Gastrocnemius medialis (tissue), 4 donors: ENCODE data around the gene RNASEH1. TPM values are rescaled to one million over a fixed set of nuclear protein-coding genes. Genes with fewer than 3 reads are reported as not detected.

ENCODE experiments used
- ATAC-seq, 2 donors: fragments of 150-250 bp; one replicate each; pipeline ENCODE4 v1.9.1; 2016
- DNase-seq, 2 donors: peaks; one replicate each; pipeline ENCODE4 v3.0.0-alpha.2; 2019
- H3K27ac ChIP-seq, 4 donors: fragments of 200-600 bp; sonication (generic); 1 replicate in 1 of 4; 2 replicates in 3 of 4; pipeline ENCODE4 v1.5.1; 2016 to 2018; ENCODE audit warnings: mild to moderate bottlenecking in 2 of 4, moderate library complexity in 1 of 4
- H3K27me3 ChIP-seq, 3 donors: fragments of 200-600 bp; sonication (generic) in 2 of 3; 1 replicate in 1 of 3; 2 replicates in 2 of 3; pipeline versions ENCODE4 v1.5.1 to v1.6.0; 2016 to 2019; ENCODE audit warnings: mild to moderate bottlenecking in 1 of 3, moderate library complexity in 1 of 3
- H3K36me3 ChIP-seq, 2 donors: fragments of 200-600 bp; sonication (generic) in 1 of 2; one replicate each; pipeline ENCODE4 v1.5.1; 2017 to 2018
- H3K4me1 ChIP-seq, 2 donors: fragments of 200-600 bp; sonication (generic) in 1 of 2; one replicate each; pipeline ENCODE4 v1.5.1; 2016 to 2017; ENCODE audit warnings: mild to moderate bottlenecking in 2 of 2
- H3K4me3 ChIP-seq, 4 donors: fragments of 200-600 bp; sonication (generic) in 3 of 4; 1 replicate in 1 of 4; 2 replicates in 3 of 4; pipeline ENCODE4 v1.5.1; 2016 to 2019; ENCODE audit warnings: mild to moderate bottlenecking in 2 of 4
- H3K9me3 ChIP-seq, 3 donors: fragments of 200-600 bp; sonication (generic) in 2 of 3; 1 replicate in 1 of 3; 2 replicates in 2 of 3; pipeline ENCODE4 v1.5.1; 2016 to 2019
- CTCF ChIP-seq, 5 experiments: fragments of 450-650 bp in 3 of 5; fragments of 200-600 bp in 2 of 5; sonication (generic) in 2 of 5; IDR thresholded peaks in 4 of 5; conservative IDR thresholded peaks in 1 of 5; 1 replicate in 4 of 5; 2 replicates in 1 of 5; pipeline ENCODE4 v1.5.1; 2016 to 2019; ENCODE audit warnings: antibody characterized with exemption in 5 of 5, mild to moderate bottlenecking in 3 of 5, moderate library complexity in 3 of 5
- POLR2A ChIP-seq, 2 donors: fragments of 450-650 bp; IDR thresholded peaks; one replicate each; pipeline ENCODE4 v1.6.1; 2017; ENCODE audit warnings: antibody characterized with exemption in 2 of 2, mild to moderate bottlenecking in 2 of 2, moderate library complexity in 2 of 2
- in situ Hi-C, 4 donors: fragments of 200-750 bp; cut with MboI; loops; one replicate each; pipeline versions ENCODE4 v1.15.0 to v1.8.0; 2017; ENCODE audit warnings: low sequenced_read_pairs in 4 of 4
- intact Hi-C: fragments of 100-400 bp; cut with DNase I; formaldehyde crosslinking; loops from one replicate; pipeline ENCODE4 v1.15.1; 2023; ENCODE audit warnings: low total_unique reads
- total RNA-seq, 4 donors: library from RNA; depleted of rRNA; stranded (reverse); fragments of >200 nt; gene quantifications; one replicate each; pipeline versions ENCODE4 v1.1.0 to v1.2.3, GENCODE V29; 2016

RNASEH1 gene
- total RNA-seq, 4 donors from 2014 or later, result 20.6 to 27.4 (median 23.6) TPM

- H3K27ac ChIP-seq, result no peak overlapping the region
- H3K9me3 ChIP-seq, result no peaks in the 10 kb centered on the region
- H3K4me3 ChIP-seq, result no peak overlapping the region
- intact Hi-C loops (no loop called here), in situ Hi-C loops (no loop called here)
- TF ChIP-seq CTCF (IDR thresholded peaks at IDR 0.05 in 4 of 5, conservative IDR thresholded peaks at IDR 0.05 in 1 of 5), result no peak
- no peak for TF ChIP-seq POLR2A (IDR thresholded peaks at IDR 0.05)
- no peak for DNase-seq
- H3K36me3 ChIP-seq, result peaks cover 0 to 84% of the 10 kb centered on the region in 2 donors
- no peak for ATAC-seq
- peaks cover 0 to 8% of the 10 kb centered on the region in 2 donors for H3K4me1 ChIP-seq
- no peaks in the 10 kb centered on the region for H3K27me3 ChIP-seq
These were observed 12.2 kb downstream of the RNASEH1 start for GRCh38 chr2:3545788-3546478.

- peak overlapping the region in 2 of 4 donors; percentile 30 to 54 for H3K27ac ChIP-seq
- H3K27me3 ChIP-seq, result no peaks in the 10 kb centered on the region
- DNase-seq (no peak), ATAC-seq (peak in 1 of 2 donors; percentile 30)
- in situ Hi-C loops (no loop called here), intact Hi-C loops (no loop called here)
- H3K4me3 ChIP-seq, result no peak overlapping the region
- no peaks in the 10 kb centered on the region for H3K9me3 ChIP-seq
- peaks cover 0 to 8% of the 10 kb centered on the region in 2 donors for H3K4me1 ChIP-seq
- peaks cover 0 to 56% of the 10 kb centered on the region in 2 donors for H3K36me3 ChIP-seq
- no peak for TF ChIP-seq CTCF (IDR thresholded peaks at IDR 0.05 in 4 of 5, conservative IDR thresholded peaks at IDR 0.05 in 1 of 5)
- TF ChIP-seq POLR2A (IDR thresholded peaks at IDR 0.05), result no peak
These were observed 15.0 kb downstream of the RNASEH1 start for GRCh38 chr2:3543023-3543683.

DNA sequence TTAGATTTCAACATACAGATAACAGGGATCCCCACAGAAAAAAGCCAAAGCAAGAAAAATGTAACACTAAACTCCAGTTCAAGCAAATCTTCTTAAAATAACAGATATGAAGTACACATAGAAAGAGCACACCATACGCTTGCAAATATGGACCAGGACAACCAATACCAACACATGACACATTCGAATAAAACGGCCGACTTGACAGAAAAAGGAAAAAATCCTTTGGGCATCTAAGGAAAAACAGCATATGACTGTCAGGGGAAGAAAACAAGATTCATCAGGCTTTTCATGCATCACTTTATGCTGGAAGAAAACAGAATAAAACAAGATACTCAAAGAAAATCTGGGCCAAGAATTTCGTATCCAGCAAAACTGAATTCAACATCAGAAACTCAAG is 16.0 kb downstream of the RNASEH1 start:
- Histone ChIP-seq H3K4me1 (peaks cover 0 to 8% of the 10 kb centered on the region in 2 donors), H3K27me3 (no peaks in the 10 kb centered on the region), H3K27ac (no peak overlapping the region), H3K9me3 (no peaks in the 10 kb centered on the region), H3K4me3 (no peak overlapping the region), H3K36me3 (peaks cover 0 to 46% of the 10 kb centered on the region in 2 donors)
- no peak for DNase-seq
- ATAC-seq, result no peak
- TF ChIP-seq POLR2A (IDR thresholded peaks at IDR 0.05), result no peak
- no peak for TF ChIP-seq CTCF (IDR thresholded peaks at IDR 0.05 in 4 of 5, conservative IDR thresholded peaks at IDR 0.05 in 1 of 5)
- in situ Hi-C loops (no loop called here), intact Hi-C loops (no loop called here)

GRCh38 chr2:3539836-3540235 is 18.3 kb downstream of the RNASEH1 start:
- peaks cover 0 to 23% of the 10 kb centered on the region in 2 donors for H3K36me3 ChIP-seq
- H3K27me3 ChIP-seq, result no peaks in the 10 kb centered on the region
- no peak overlapping the region for H3K27ac ChIP-seq
- no peak for TF ChIP-seq POLR2A (IDR thresholded peaks at IDR 0.05)
- no peak for TF ChIP-seq CTCF (IDR thresholded peaks at IDR 0.05 in 4 of 5, conservative IDR thresholded peaks at IDR 0.05 in 1 of 5)
- in situ Hi-C loops, result no loop called here
- ATAC-seq (no peak), DNase-seq (no peak)
- H3K4me3 ChIP-seq, result no peak overlapping the region
- intact Hi-C loops, result no loop called here
- peaks cover 15 to 22% of the 10 kb centered on the region in 2 donors for H3K4me1 ChIP-seq
- no peaks in the 10 kb centered on the region for H3K9me3 ChIP-seq
